GM19397 (cell line): Measurements from ENCODE around the gene RPLP2.

Experiments
- ATAC-seq: cut with Tn5 transposase; IDR thresholded peaks from one replicate; pipeline ENCODE4 v1.9.1; 2021; ENCODE audit warnings: mild to moderate bottlenecking, moderate library complexity; ENCODE audit not compliant: unreplicated experiment

The RPLP2 gene

GRCh38 chr11:862081-862661 is 52.4 kb downstream of the RPLP2 start:
- no peak for ATAC-seq
